Activated naive CD8-positive, alpha-beta T cell treated with anti-CD3 and anti-CD28 coated beads, Interleukin-2, amount 50 U/mL, for 24 hours (primary cell): Measurements from ENCODE around the gene BORCS8.
"Not testable (repeated sequence)": the region's sequence is repeated elsewhere in the genome, so short reads cannot be mapped to it uniquely, and the experiment has no call there.

Experiments
- ATAC-seq: fragments of 150-1000 bp; cut with Tn5 transposase; one replicate; pipeline ENCODE4 v1.10.0; 2021
- DNase-seq: peaks from one replicate; pipeline ENCODE4 v3.0.0; 2021
- H3K27ac Mint-ChIP-seq: one replicate; pipeline ENCODE4 v1.8.0; 2021; ENCODE audit warnings: mild to moderate bottlenecking, mixed read lengths
- H3K27me3 Mint-ChIP-seq: one replicate; pipeline ENCODE4 v1.8.0; 2021; ENCODE audit warnings: mixed read lengths
- H3K36me3 Mint-ChIP-seq: one replicate; pipeline ENCODE4 v1.8.0; 2021; ENCODE audit warnings: low read depth, mixed read lengths
- H3K4me1 Mint-ChIP-seq: one replicate; pipeline ENCODE4 v1.8.0; 2021; ENCODE audit warnings: mixed read lengths
- H3K4me3 Mint-ChIP-seq: one replicate; pipeline ENCODE4 v1.8.0; 2021; ENCODE audit warnings: mild to moderate bottlenecking, moderate library complexity, mixed read lengths
- H3K9me3 Mint-ChIP-seq: one replicate; pipeline ENCODE4 v1.8.0; 2021; ENCODE audit warnings: mixed read lengths

BORCS8 gene

DNA sequence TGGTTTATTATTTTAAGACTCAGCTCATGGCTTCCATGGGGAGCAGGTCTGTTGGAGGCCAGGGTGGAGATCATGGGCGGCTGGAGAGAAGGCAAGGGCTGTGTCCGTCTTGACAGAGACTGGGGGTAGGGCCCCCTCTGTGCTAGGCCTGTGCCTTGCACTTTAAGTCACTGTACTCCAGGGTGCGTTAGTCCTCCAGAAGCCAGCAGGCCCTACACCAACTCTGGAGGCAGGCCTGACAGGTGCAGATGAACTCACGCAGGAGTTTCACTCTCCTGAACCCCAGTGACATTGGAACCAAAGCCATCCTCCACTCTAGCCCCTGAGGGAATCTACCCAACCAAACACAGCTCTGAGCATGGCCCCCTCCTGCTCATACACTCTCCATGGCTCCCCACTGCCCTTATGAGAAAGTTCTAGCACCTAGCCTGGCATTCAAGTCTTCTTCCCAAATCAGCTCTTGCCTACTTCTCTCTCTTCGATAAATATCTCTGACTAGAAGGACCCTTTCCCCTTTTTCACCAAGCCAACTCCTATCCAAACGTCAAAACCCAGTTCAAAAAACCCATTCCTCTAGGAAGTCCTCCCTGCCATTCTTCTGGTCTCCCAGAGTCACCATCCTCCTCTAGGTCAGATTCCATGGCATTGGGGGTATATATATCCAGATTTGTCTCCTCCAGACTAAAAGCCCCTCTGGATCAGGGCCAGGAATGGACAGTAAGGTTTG lies 37.0 kb downstream of the BORCS8 start:
- peaks cover 4% of the 10 kb centered on the region for H3K4me1 Mint-ChIP-seq
- H3K9me3 Mint-ChIP-seq = no peaks in the 10 kb centered on the region
- H3K36me3 Mint-ChIP-seq = peaks cover 13% of the 10 kb centered on the region
- ATAC-seq (no peak), DNase-seq (no peak)
- no peaks in the 10 kb centered on the region for H3K27me3 Mint-ChIP-seq
- no peak overlapping the region for H3K27ac Mint-ChIP-seq
- no peak overlapping the region for H3K4me3 Mint-ChIP-seq

GRCh38 chr19:19152668-19153384 lies 39.1 kb downstream of the BORCS8 start:
- H3K27ac Mint-ChIP-seq = no peak overlapping the region
- H3K27me3 Mint-ChIP-seq = no peaks in the 10 kb centered on the region
- no peak for ATAC-seq
- no peak for DNase-seq
- H3K4me3 Mint-ChIP-seq = no peak overlapping the region
- H3K9me3 Mint-ChIP-seq = no peaks in the 10 kb centered on the region
- peaks cover 17% of the 10 kb centered on the region for H3K36me3 Mint-ChIP-seq
- H3K4me1 Mint-ChIP-seq = no peaks in the 10 kb centered on the region

DNA sequence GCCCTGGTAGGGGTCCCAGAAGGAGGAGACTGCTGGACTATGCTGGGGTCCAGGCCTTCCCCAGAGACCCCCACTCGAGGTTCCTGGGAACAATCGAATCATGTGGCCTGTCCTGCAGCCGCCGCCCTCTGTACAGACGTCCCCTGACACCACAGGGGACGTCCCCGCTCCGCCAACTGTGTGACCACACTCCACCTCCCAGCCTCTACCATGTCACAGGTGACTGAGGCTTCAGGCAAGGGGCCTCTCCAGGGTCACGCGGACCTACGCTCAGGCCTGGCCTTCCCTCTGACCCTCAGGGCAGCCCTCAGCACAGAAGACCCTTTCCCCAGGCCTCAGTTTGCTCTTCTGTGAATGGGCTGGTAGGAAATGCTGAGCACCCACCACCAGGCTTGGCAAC lies 40.5 kb downstream of the BORCS8 start:
- Mint-ChIP-seq H3K27me3 (no peaks in the 10 kb centered on the region), H3K4me1 (no peaks in the 10 kb centered on the region), H3K36me3 (peaks cover 12% of the 10 kb centered on the region)

GRCh38 chr19:19149435-19149834 lies 42.5 kb downstream of the BORCS8 start:
- no peak overlapping the region for H3K4me3 Mint-ChIP-seq
- no peaks in the 10 kb centered on the region for H3K27me3 Mint-ChIP-seq
- ATAC-seq = no peak
- peaks cover 3% of the 10 kb centered on the region for H3K36me3 Mint-ChIP-seq
- DNase-seq = no peak
- no peak overlapping the region for H3K27ac Mint-ChIP-seq
- no peaks in the 10 kb centered on the region for H3K9me3 Mint-ChIP-seq
- H3K4me1 Mint-ChIP-seq = no peaks in the 10 kb centered on the region

More for the DNA sequence above, 40.5 kb downstream of the BORCS8 start:
- H3K27ac Mint-ChIP-seq = no peak overlapping the region
- ATAC-seq (no peak), DNase-seq (no peak)
- no peaks in the 10 kb centered on the region for H3K9me3 Mint-ChIP-seq
- no peak overlapping the region for H3K4me3 Mint-ChIP-seq

GRCh38 chr19:19148504-19148903 lies 43.4 kb downstream of the BORCS8 start:
- not testable (repeated sequence) for H3K9me3 Mint-ChIP-seq, H3K27me3 Mint-ChIP-seq, H3K4me1 Mint-ChIP-seq, DNase-seq, H3K4me3 Mint-ChIP-seq, ATAC-seq, H3K27ac Mint-ChIP-seq, H3K36me3 Mint-ChIP-seq

DNA sequence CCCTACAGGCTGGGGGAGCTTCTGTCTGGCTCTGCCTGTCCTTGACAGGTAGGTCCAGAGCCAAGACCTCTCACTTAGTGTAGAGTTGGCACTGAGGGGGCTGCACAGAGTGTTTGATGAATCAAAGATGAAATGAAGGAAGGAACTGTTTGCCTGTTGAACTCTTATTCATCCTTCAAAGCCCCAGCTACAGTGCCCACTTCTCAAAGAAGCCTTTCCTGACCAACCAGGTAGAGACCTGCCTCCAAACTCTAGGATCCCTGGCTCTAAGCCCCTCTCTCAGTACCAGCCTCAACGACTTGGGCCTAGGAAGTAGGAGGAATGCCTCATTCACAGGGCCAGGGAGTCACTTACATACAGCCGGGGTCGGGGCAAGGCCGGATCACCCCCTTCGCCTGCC lies 44.6 kb downstream of the BORCS8 start:
- ATAC-seq = no peak
- H3K27me3 Mint-ChIP-seq = no peaks in the 10 kb centered on the region
- DNase-seq = no peak
- no peak overlapping the region for H3K27ac Mint-ChIP-seq
- peaks cover 3% of the 10 kb centered on the region for H3K36me3 Mint-ChIP-seq
- no peak overlapping the region for H3K4me3 Mint-ChIP-seq
- H3K4me1 Mint-ChIP-seq = no peaks in the 10 kb centered on the region
- no peaks in the 10 kb centered on the region for H3K9me3 Mint-ChIP-seq

DNA sequence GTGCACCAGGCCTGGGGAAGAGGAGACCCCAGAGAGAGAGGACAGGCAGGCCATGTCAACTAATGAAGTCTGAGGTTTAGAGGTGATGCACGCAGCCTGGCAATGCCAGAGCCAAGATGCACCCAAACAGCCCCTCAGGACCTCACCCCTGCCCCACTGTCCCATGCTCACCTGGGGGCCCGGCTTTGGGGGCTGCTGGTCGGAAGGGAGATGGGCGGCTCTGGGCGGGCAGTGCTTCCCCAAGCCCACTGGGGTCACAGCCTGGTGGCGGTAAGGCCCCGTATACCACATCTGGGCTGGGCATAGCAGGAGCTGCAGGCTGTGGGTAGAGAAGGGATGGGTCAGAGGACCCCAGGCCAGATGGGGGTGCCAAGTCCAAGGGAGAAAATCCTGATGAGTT lies 45.1 kb downstream of the BORCS8 start:
- Mint-ChIP-seq H3K27ac (no peak overlapping the region), H3K9me3 (no peaks in the 10 kb centered on the region), H3K4me1 (no peaks in the 10 kb centered on the region), H3K27me3 (no peaks in the 10 kb centered on the region), H3K4me3 (no peak overlapping the region), H3K36me3 (peaks cover 3% of the 10 kb centered on the region)
- DNase-seq (no peak), ATAC-seq (no peak)

GRCh38 chr19:19145684-19146608 lies 46.0 kb downstream of the BORCS8 start:
- no peak overlapping the region for H3K4me3 Mint-ChIP-seq
- H3K9me3 Mint-ChIP-seq = no peaks in the 10 kb centered on the region
- H3K27ac Mint-ChIP-seq = no peak overlapping the region
- no peaks in the 10 kb centered on the region for H3K27me3 Mint-ChIP-seq
- H3K4me1 Mint-ChIP-seq = no peaks in the 10 kb centered on the region
- ATAC-seq = peak; percentile 70
- H3K36me3 Mint-ChIP-seq = peaks cover 3% of the 10 kb centered on the region
- peak; percentile 91 for DNase-seq

- Mint-ChIP-seq H3K27ac (no peak overlapping the region), H3K36me3 (peaks cover 3% of the 10 kb centered on the region), H3K9me3 (no peaks in the 10 kb centered on the region), H3K4me1 (no peaks in the 10 kb centered on the region), H3K4me3 (no peak overlapping the region), H3K27me3 (no peaks in the 10 kb centered on the region)
- ATAC-seq = no peak
- DNase-seq = no peak
Observed at GRCh38 chr19:19145281-19145680, 46.7 kb downstream of the BORCS8 start.

- H3K36me3 Mint-ChIP-seq = no peaks in the 10 kb centered on the region
- H3K27ac Mint-ChIP-seq = no peak overlapping the region
- H3K9me3 Mint-ChIP-seq = no peaks in the 10 kb centered on the region
- DNase-seq (no peak), ATAC-seq (no peak)
- no peaks in the 10 kb centered on the region for H3K27me3 Mint-ChIP-seq
- H3K4me3 Mint-ChIP-seq = no peak overlapping the region
- H3K4me1 Mint-ChIP-seq = peaks cover 16% of the 10 kb centered on the region
Observed at GRCh38 chr19:19142347-19142746, 49.6 kb downstream of the BORCS8 start.

DNA sequence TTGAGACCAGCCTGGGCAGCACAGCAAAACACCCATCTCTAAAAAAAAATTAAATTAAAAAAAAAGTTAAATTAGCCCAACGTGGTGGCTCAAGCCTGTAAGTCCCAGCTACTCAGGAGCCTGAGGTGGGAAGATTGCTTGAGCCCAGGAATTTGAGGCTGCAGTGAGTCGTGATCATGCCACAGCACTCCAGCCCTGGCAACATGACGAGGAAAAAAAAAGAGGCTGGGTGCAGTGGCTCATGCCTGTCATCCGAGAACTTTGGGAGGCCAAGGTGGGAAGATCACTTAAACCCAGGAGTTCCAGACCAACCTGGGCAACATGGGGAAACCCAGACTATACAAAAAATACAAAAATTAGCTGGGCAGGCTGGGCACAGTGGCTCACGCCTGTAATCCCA lies 51.5 kb downstream of the BORCS8 start:
- Mint-ChIP-seq H3K4me3 (no peak overlapping the region), H3K27me3 (no peaks in the 10 kb centered on the region), H3K36me3 (no peaks in the 10 kb centered on the region), H3K4me1 (peaks cover 19% of the 10 kb centered on the region), H3K9me3 (no peaks in the 10 kb centered on the region), H3K27ac (no peak overlapping the region)
- ATAC-seq = no peak
- no peak for DNase-seq

DNA sequence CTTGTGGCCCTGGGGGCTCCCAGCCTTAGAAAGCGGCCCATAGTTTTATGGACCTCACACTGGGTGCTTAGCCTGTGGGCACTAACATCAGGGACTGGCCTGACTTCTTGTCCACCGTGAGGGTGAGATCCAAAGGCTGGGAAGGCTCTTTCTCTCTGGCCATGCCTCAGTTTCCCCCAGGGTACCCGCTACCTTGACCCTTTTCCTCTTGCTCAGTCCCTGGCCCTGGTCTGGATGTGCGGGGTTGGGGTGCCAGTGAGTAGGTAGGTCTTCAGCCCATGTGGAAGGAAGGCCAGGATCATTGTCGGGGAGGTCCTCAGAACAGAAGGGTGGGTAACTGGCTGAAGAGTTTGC lies 52.1 kb downstream of the BORCS8 start:
- Mint-ChIP-seq H3K4me3 (no peak overlapping the region), H3K27me3 (no peaks in the 10 kb centered on the region), H3K9me3 (no peaks in the 10 kb centered on the region), H3K4me1 (peaks cover 22% of the 10 kb centered on the region), H3K27ac (no peak overlapping the region), H3K36me3 (no peaks in the 10 kb centered on the region)
- ATAC-seq (no peak), DNase-seq (no peak)

GRCh38 chr19:19138109-19138981 lies 53.6 kb downstream of the BORCS8 start, which contains the start of gene TMEM161A:
TMEM161A (minus strand) TSS chr19:19138478; CDS start chr19:19138428, 50 bp downstream.
- no peaks in the 10 kb centered on the region for H3K9me3 Mint-ChIP-seq
- peak within 1 kb of the TSS; percentile 94 for H3K27ac Mint-ChIP-seq
- ATAC-seq (peak; percentile 100), DNase-seq (peak; percentile 96)
- H3K4me3 Mint-ChIP-seq = peak within 1 kb of the TSS; percentile 92
- no peaks in the 10 kb centered on the region for H3K27me3 Mint-ChIP-seq
- peaks cover 22% of the 10 kb centered on the region for H3K4me1 Mint-ChIP-seq
- peaks cover 4% of the 10 kb centered on the region for H3K36me3 Mint-ChIP-seq
